ENCODE results near the gene METTL23. TPM values are rescaled to one million over a fixed set of nuclear protein-coding genes. Genes with fewer than 3 reads are reported as not detected.

The METTL23 gene
- total RNA-seq, 3 donors from 2014 or later = 22.5 to 30.4 (median 28.7) TPM

DNA sequence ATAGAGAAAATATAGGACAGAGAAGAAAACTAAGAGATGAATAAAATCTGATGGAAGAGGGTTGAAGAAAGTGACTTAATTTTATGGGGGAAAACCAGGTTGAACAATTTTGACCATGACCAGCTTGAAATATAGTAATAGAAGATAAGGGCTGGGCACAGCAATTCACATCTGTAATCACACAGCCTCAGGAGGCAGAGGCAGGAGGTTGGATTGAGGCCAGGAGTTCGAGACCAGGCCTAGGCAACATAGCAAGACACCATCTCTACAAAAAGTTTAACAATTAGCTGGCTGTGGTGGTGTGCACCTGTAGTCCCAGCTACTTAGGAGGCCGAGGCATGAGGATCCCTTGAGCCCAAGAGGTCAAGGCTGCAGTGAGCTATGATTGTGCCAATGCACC is 24.6 kb upstream of the METTL23 start:
- DNase-seq (peak in 1 of 3 donors; percentile 1), ATAC-seq (no peak)
- intact Hi-C loops (cut with DNase I, micrococcal nuclease) = no loop called here
- no peaks in the 10 kb centered on the region for H3K36me3 ChIP-seq (ENCODE audit: low read depth)
- no peaks in the 10 kb centered on the region for H3K4me1 ChIP-seq (ENCODE audit: low read depth)
- TF ChIP-seq, protein P1, sequence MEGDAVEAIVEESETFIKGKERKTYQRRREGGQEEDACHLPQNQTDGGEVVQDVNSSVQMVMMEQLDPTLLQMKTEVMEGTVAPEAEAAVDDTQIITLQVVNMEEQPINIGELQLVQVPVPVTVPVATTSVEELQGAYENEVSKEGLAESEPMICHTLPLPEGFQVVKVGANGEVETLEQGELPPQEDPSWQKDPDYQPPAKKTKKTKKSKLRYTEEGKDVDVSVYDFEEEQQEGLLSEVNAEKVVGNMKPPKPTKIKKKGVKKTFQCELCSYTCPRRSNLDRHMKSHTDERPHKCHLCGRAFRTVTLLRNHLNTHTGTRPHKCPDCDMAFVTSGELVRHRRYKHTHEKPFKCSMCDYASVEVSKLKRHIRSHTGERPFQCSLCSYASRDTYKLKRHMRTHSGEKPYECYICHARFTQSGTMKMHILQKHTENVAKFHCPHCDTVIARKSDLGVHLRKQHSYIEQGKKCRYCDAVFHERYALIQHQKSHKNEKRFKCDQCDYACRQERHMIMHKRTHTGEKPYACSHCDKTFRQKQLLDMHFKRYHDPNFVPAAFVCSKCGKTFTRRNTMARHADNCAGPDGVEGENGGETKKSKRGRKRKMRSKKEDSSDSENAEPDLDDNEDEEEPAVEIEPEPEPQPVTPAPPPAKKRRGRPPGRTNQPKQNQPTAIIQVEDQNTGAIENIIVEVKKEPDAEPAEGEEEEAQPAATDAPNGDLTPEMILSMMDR (IDR thresholded peaks at IDR 0.05) = no peak
- H3K4me3 ChIP-seq = no peak overlapping the region
- no peaks in the 10 kb centered on the region for H3K9me3 ChIP-seq

DNA sequence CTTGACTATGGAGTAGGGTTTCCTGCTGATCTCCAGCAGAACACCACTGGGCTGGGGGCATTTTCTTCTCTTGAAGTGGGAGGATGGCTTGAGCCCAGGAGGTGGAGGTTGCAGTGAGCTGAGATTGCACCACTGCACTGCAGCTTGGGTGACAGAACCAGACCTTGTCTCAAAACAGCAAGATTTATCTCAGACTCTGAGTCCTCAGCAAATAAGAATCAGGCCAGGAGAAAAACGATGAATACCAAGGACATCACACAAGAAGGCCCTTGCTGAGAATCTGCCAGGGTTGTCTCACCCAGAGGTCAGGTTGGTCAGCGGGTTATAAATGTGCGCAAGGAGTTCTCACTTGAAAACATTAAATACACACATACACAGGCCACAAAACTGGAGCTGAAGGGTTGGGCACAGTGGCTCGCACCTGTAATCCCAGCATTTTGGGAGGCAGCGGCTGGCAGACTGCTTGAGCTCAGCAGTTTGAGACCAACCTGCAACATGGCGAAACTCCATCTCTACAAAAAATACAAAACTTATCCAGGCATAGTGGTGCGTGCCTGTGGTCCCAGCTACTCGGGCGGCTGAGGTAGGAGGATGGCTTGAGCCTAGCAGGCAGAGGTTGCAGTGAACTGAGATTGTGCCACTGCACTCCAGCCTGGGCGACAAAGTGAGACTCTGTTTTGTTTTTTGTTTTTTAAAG is 23.6 kb upstream of the METTL23 start:
- Histone ChIP-seq H3K4me3 (no peak overlapping the region), H3K9me3 (no peaks in the 10 kb centered on the region), H3K4me1 (ENCODE audit: low read depth) (no peaks in the 10 kb centered on the region), H3K36me3 (ENCODE audit: low read depth) (no peaks in the 10 kb centered on the region)
- intact Hi-C loops (cut with DNase I, micrococcal nuclease) = no loop called here
- DNase-seq (peak in 1 of 3 donors; percentile 24), ATAC-seq (no peak)
- TF ChIP-seq, protein P1 (IDR thresholded peaks at IDR 0.05) = no peak

DNA sequence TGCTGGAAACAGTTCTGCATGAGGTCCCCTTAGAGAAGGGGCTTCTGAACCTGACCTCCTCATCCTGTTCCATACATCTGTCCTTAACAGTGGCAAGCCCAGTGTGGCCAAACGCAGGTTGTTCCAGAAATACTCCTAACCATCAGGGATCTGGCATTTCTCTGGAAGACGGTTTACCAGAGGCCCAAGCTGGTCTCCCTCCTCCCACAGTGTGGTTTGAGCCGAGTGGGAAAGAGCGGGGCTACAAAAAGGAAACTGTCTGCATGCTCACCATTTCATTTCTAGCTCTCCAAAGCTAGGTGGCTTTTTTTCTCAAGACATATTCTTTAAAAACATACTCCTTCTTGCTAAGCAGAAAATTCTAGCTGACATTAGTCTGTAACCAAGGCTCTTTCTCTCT is 21.8 kb upstream of the METTL23 start:
- Histone ChIP-seq H3K4me3 (no peak overlapping the region), H3K4me1 (ENCODE audit: low read depth) (no peaks in the 10 kb centered on the region), H3K36me3 (ENCODE audit: low read depth) (no peaks in the 10 kb centered on the region), H3K9me3 (no peaks in the 10 kb centered on the region)
- ATAC-seq (no peak), DNase-seq (no peak)
- TF ChIP-seq, protein P1 (IDR thresholded peaks at IDR 0.05) = no peak
- intact Hi-C loops (cut with DNase I, micrococcal nuclease) = no loop called here

DNA sequence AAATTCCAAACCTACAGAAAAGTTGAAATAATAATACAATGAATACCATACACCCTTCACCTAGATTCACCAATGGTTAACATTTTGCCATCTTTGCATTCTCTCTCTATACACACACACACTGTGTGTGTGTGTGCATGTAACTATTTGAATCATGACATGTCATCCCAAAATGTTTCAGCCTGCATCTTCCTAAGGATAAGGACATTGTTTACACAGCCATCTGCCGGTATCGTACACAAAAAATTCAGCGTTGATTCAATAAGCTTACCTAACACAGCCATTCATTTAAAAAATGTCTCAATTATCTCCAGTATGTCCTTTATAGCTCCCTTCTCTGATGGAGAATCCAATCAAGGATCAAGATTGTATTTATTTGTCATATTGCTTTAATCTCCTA is 19.8 kb upstream of the METTL23 start:
- Histone ChIP-seq H3K9me3 (no peaks in the 10 kb centered on the region), H3K4me1 (ENCODE audit: low read depth) (no peaks in the 10 kb centered on the region), H3K4me3 (no peak overlapping the region), H3K36me3 (ENCODE audit: low read depth) (no peaks in the 10 kb centered on the region)
- no peak for DNase-seq
- intact Hi-C loops (cut with DNase I, micrococcal nuclease) = no loop called here
- TF ChIP-seq, protein P1 (IDR thresholded peaks at IDR 0.05) = no peak
- no peak for ATAC-seq

DNA sequence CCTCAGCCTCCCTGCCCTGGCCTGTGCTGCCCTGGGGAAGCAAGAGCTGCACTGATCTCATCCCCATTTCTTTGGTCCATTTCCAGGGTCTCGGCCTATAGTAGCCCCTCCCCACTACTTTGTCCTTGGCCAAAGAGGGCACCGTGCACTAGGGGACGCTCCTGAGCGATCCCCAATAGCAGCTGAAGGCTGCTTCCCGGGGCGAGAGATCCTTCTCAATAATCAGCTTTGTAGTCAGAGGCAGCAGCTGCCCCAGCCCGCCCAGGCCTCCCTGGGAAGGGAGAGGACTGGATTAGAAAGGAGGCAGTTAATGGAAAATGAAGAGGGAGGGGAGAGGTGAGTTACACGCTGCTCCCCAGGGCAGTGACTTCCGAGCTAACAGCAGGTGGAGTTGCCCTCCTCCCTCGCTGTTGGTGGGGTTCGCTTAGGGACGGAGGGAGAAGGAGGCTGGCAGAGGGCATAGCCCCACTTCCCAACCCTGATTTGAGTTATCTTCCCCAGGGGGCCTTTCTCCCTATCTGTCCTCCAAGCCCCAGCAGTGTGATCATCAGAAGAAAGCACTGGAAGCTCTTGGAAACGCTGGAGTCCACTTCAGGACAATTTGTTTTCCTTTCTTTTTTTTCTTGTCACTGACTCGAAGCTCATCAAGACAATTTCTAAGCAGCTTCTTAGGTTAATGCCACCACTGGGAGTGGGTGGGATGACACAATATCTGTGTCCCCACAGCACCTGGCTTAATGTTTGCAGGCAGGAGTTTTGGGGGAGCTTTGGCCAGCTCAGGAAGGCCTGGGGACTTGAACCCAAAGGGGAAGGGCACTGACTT is 18.4 kb upstream of the METTL23 start:
- Histone ChIP-seq H3K4me3 (no peak overlapping the region), H3K4me1 (ENCODE audit: low read depth) (no peaks in the 10 kb centered on the region)

More for the DNA sequence above, 18.4 kb upstream of the METTL23 start:
- intact Hi-C loops (cut with DNase I, micrococcal nuclease) = no loop called here
- no peaks in the 10 kb centered on the region for H3K9me3 ChIP-seq
- no peaks in the 10 kb centered on the region for H3K36me3 ChIP-seq (ENCODE audit: low read depth)
- ATAC-seq (no peak), DNase-seq (no peak)
- TF ChIP-seq, protein P1 (IDR thresholded peaks at IDR 0.05) = no peak
